Liver (tissue), 9 donors: ENCODE measurements around the gene TTLL12. TPM values are rescaled to one million over a fixed set of nuclear protein-coding genes. Genes with fewer than 3 reads are reported as not detected.

ENCODE experiments used
- DNase-seq: peaks from one replicate; pipeline ENCODE4 v3.0.0-alpha.2; 2017; ENCODE audit warnings: low spot score
- H3K27ac ChIP-seq, 2 donors: one replicate each; pipeline ENCODE4 v1.7.0; 2013; ENCODE audit warnings: inconsistent platforms in 2 of 2, low read length in 2 of 2, control low read depth in 1 of 2, low read depth in 1 of 2, mild to moderate bottlenecking in 1 of 2
- H3K27me3 ChIP-seq, 4 donors: one replicate each; pipeline versions ENCODE4 v1.6.1 to v1.7.0; 2013; ENCODE audit warnings: low read length in 3 of 4, inconsistent platforms in 1 of 4, mild to moderate bottlenecking in 1 of 4, moderate library complexity in 1 of 4; ENCODE audit not compliant: control insufficient read depth in 4 of 4, insufficient read depth in 4 of 4
- H3K36me3 ChIP-seq, 4 donors: one replicate each; pipeline versions ENCODE4 v1.6.1 to v1.7.0; 2013; ENCODE audit warnings: low read length in 3 of 4, mild to moderate bottlenecking in 3 of 4, low read depth in 1 of 4, moderate library complexity in 1 of 4; ENCODE audit not compliant: control insufficient read depth in 4 of 4, insufficient read depth in 3 of 4
- H3K4me1 ChIP-seq, 4 donors: one replicate each; pipeline versions ENCODE4 v1.6.1 to v1.7.0; 2013; ENCODE audit warnings: low read length in 3 of 4, mild to moderate bottlenecking in 3 of 4, moderate library complexity in 1 of 4; ENCODE audit not compliant: control insufficient read depth in 4 of 4, insufficient read depth in 4 of 4
- H3K4me3 ChIP-seq, 3 donors: one replicate each; pipeline versions ENCODE4 v1.6.1 to v1.7.0; 2013; ENCODE audit warnings: low read length in 3 of 3, control low read depth in 1 of 3, low read depth in 1 of 3, mild to moderate bottlenecking in 1 of 3
- H3K9ac ChIP-seq, 2 donors: one replicate each; pipeline ENCODE4 v1.7.0; 2013; ENCODE audit warnings: low read length in 2 of 2, mild to moderate bottlenecking in 2 of 2, moderate library complexity in 2 of 2, control low read depth in 1 of 2, low read depth in 1 of 2
- H3K9me3 ChIP-seq, 4 donors: one replicate each; pipeline versions ENCODE4 v1.6.1 to v1.7.0; 2013; ENCODE audit warnings: low read length in 3 of 4; ENCODE audit not compliant: control insufficient read depth in 4 of 4
- CTCF ChIP-seq: fragments of 150-350 bp; IDR thresholded peaks from 2 replicates; pipeline ENCODE4 v1.5.1; 2017; ENCODE audit warnings: improper control_type of control experiment, low read depth, low read length; ENCODE audit not compliant: missing input control
- EGR1 ChIP-seq, 2 donors: IDR thresholded peaks; 2 replicates each; pipeline ENCODE4 v1.6.1; 2016 to 2018; ENCODE audit warnings: antibody characterized with exemption in 2 of 2, low read depth in 2 of 2
- FOXA1 ChIP-seq: IDR thresholded peaks from 2 replicates; pipeline ENCODE4 v1.6.1; 2016; ENCODE audit warnings: antibody characterized with exemption
- FOXA2 ChIP-seq: IDR thresholded peaks from 2 replicates; pipeline ENCODE4 v1.6.1; 2016; ENCODE audit warnings: antibody characterized with exemption
- GABPA ChIP-seq, 2 donors: IDR thresholded peaks in 1 of 2; conservative IDR thresholded peaks in 1 of 2; 2 replicates each; pipeline ENCODE4 v1.6.1; 2016; ENCODE audit warnings: antibody characterized with exemption in 2 of 2, mild to moderate bottlenecking in 1 of 2, moderate library complexity in 1 of 2
- HNF4A ChIP-seq, 2 donors: conservative IDR thresholded peaks; 2 replicates each; pipeline ENCODE4 v1.6.1; 2016; ENCODE audit warnings: antibody characterized with exemption in 2 of 2, mild to moderate bottlenecking in 2 of 2
- HNF4G ChIP-seq: IDR thresholded peaks from 2 replicates; pipeline ENCODE4 v1.6.1; 2016; ENCODE audit warnings: antibody characterized with exemption
- JUND ChIP-seq, 2 donors: IDR thresholded peaks; 2 replicates each; pipeline ENCODE4 v1.6.1; 2016; ENCODE audit warnings: antibody characterized with exemption in 2 of 2
- MAX ChIP-seq: IDR thresholded peaks from 2 replicates; pipeline ENCODE4 v1.6.1; 2016; ENCODE audit warnings: antibody characterized with exemption
- NR2F2 ChIP-seq: IDR thresholded peaks from 2 replicates; pipeline ENCODE4 v1.6.1; 2016; ENCODE audit warnings: antibody characterized with exemption
- RAD21 ChIP-seq, 2 donors: IDR thresholded peaks; 2 replicates each; pipeline ENCODE4 v1.6.1; 2016; ENCODE audit warnings: antibody characterized with exemption in 2 of 2, mild to moderate bottlenecking in 2 of 2
- RXRA ChIP-seq, 2 donors: IDR thresholded peaks; 2 replicates each; pipeline ENCODE4 v1.6.1; 2017 to 2018; ENCODE audit warnings: antibody characterized with exemption in 2 of 2, mild to moderate bottlenecking in 1 of 2
- SP1 ChIP-seq: IDR thresholded peaks from 2 replicates; pipeline ENCODE4 v1.6.1; 2018; ENCODE audit warnings: antibody characterized with exemption, mild to moderate bottlenecking
- TAF1 ChIP-seq: conservative IDR thresholded peaks from 2 replicates; pipeline ENCODE4 v1.6.1; 2016; ENCODE audit warnings: antibody characterized with exemption, mild to moderate bottlenecking
- YY1 ChIP-seq: IDR thresholded peaks from 2 replicates; pipeline ENCODE4 v1.6.1; 2016; ENCODE audit warnings: antibody characterized with exemption, mild to moderate bottlenecking
- WGBS: extraction: QIAGEN DNeasy Blood & Tissue Kit; methylation state at CpG from one replicate; pipeline ENCODE4 v1.1.7; 2013; 5-methylcytosine and 5-hydroxymethylcytosine counted together
- polyA plus RNA-seq, 2 donors: library from polyadenylated mRNA; stranded (reverse) in 1 of 2; unstranded in 1 of 2; fragments of 200-250 nt in 1 of 2; fragments of >200 nt in 1 of 2; fragmentation: Nextera tagmentation in 1 of 2; extraction: Ambion mirVana in 1 of 2; gene quantifications; one replicate each; pipeline versions ENCODE4 v1.2.1 to v1.2.3, GENCODE V29; 2013 to 2015
- total RNA-seq, 2 donors: library from RNA; depleted of rRNA; stranded (reverse); fragments of >200 nt; gene quantifications; one replicate each; pipeline ENCODE4 v1.2.3, GENCODE V29; 2014
- TF ChIP-seq, protein P1 (sequence below): IDR thresholded peaks from 2 replicates; pipeline ENCODE4 v1.6.1; 2016; ENCODE audit warnings: antibody characterized with exemption, mild to moderate bottlenecking
- TF ChIP-seq, protein P2 (sequence below): IDR thresholded peaks from 2 replicates; pipeline ENCODE4 v1.6.1; 2016; ENCODE audit warnings: antibody characterized with exemption
- TF ChIP-seq, protein P3 (sequence below): IDR thresholded peaks from 2 replicates; pipeline ENCODE4 v1.6.1; 2016; ENCODE audit warnings: antibody characterized with exemption
- donor health status: healthy.
- donor health status: healthy.
- donor health status: healthy.
- donor health status: healthy.
- donor health status: healthy.

Gene TTLL12
- total and polyA plus RNA-seq, 4 donors: 13.7 to 43.9 (median 20.5) TPM

DNA sequence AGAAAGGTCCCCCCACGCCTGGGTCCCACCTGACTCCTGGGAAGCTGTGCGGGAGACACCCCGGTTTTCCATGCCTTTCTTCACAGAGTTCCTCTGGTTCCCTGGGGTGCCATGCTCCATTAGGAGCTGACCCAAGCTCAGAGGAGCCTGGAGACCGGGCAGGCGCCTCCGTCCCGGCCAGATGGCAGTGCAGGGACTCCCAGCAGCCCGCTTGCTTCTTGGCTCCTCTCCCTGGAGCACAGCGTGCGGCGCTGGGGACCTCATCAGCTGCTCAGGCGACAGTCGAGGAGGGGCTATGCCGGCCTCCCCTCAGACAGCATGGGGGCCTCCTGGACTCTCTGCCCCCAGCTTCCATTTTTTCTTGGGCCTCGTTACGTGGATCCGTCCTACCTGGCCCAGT is 13.1 kb upstream of the TTLL12 start:
- no peaks in the 10 kb centered on the region for H3K4me1 ChIP-seq
- DNase-seq: no peak
- 92% methylated on average over 17 of the region's 17 CpGs for WGBS
- TF ChIP-seq TAF1: no peak
- TF ChIP-seq JUND (IDR thresholded peaks at IDR 0.05): no peak
- TF ChIP-seq RAD21 (IDR thresholded peaks at IDR 0.05): no peak
- TF ChIP-seq SP1: no peak
- TF ChIP-seq CTCF: no peak
- TF ChIP-seq, protein P1, sequence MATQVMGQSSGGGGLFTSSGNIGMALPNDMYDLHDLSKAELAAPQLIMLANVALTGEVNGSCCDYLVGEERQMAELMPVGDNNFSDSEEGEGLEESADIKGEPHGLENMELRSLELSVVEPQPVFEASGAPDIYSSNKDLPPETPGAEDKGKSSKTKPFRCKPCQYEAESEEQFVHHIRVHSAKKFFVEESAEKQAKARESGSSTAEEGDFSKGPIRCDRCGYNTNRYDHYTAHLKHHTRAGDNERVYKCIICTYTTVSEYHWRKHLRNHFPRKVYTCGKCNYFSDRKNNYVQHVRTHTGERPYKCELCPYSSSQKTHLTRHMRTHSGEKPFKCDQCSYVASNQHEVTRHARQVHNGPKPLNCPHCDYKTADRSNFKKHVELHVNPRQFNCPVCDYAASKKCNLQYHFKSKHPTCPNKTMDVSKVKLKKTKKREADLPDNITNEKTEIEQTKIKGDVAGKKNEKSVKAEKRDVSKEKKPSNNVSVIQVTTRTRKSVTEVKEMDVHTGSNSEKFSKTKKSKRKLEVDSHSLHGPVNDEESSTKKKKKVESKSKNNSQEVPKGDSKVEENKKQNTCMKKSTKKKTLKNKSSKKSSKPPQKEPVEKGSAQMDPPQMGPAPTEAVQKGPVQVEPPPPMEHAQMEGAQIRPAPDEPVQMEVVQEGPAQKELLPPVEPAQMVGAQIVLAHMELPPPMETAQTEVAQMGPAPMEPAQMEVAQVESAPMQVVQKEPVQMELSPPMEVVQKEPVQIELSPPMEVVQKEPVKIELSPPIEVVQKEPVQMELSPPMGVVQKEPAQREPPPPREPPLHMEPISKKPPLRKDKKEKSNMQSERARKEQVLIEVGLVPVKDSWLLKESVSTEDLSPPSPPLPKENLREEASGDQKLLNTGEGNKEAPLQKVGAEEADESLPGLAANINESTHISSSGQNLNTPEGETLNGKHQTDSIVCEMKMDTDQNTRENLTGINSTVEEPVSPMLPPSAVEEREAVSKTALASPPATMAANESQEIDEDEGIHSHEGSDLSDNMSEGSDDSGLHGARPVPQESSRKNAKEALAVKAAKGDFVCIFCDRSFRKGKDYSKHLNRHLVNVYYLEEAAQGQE: no peak
- no peak for TF ChIP-seq YY1
- no peak for TF ChIP-seq GABPA (IDR thresholded peaks at IDR 0.05 in 1 of 2, conservative IDR thresholded peaks at IDR 0.05 in 1 of 2)
- no peak overlapping the region for H3K9ac ChIP-seq
- H3K27me3 ChIP-seq: peaks cover 0 to 2% (median 0%) of the 10 kb centered on the region in 4 donors
- no peaks in the 10 kb centered on the region for H3K36me3 ChIP-seq
- no peak overlapping the region for H3K27ac ChIP-seq
- H3K9me3 ChIP-seq: no peaks in the 10 kb centered on the region
- no peak overlapping the region for H3K4me3 ChIP-seq

DNA sequence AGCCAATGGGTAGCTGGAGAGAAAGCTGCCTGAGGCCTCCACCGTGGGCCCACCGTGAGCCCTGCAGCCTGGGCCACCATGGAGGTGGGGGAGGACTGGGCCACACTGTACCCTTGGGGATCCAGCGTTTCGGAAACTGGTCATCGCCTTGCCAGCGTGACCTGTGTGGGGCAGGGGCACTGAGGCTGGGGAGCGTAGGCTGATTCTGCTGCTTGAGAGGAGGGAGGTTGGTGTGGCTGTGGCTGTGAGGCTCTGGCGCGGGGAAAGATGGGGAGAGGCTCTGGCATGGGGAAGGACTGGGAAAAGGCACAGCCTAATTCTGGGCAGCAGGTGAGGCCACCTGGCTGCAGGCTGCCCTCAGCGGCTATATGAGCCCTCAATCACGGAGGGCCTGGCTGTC is 12.6 kb upstream of the TTLL12 start:
- H3K9me3 ChIP-seq: no peaks in the 10 kb centered on the region
- WGBS: 92% methylated on average over 11 of the region's 11 CpGs

More for the DNA sequence above, 12.6 kb upstream of the TTLL12 start:
- no peaks in the 10 kb centered on the region for H3K4me1 ChIP-seq
- H3K27ac ChIP-seq: no peak overlapping the region
- TF ChIP-seq MAX (no peak), JUND (IDR thresholded peaks at IDR 0.05) (no peak), GABPA (IDR thresholded peaks at IDR 0.05 in 1 of 2, conservative IDR thresholded peaks at IDR 0.05 in 1 of 2) (no peak), RXRA (IDR thresholded peaks at IDR 0.05) (no peak), EGR1 (IDR thresholded peaks at IDR 0.05; ENCODE audit: low read depth in 2 of 2) (no peak), SP1 (no peak), TAF1 (no peak), HNF4A (conservative IDR thresholded peaks at IDR 0.05) (no peak), FOXA2 (no peak), YY1 (no peak), RAD21 (IDR thresholded peaks at IDR 0.05) (no peak), FOXA1 (no peak), HNF4G (no peak), NR2F2 (no peak), CTCF (no peak)
- TF ChIP-seq, protein P1: no peak
- TF ChIP-seq, protein P2, sequence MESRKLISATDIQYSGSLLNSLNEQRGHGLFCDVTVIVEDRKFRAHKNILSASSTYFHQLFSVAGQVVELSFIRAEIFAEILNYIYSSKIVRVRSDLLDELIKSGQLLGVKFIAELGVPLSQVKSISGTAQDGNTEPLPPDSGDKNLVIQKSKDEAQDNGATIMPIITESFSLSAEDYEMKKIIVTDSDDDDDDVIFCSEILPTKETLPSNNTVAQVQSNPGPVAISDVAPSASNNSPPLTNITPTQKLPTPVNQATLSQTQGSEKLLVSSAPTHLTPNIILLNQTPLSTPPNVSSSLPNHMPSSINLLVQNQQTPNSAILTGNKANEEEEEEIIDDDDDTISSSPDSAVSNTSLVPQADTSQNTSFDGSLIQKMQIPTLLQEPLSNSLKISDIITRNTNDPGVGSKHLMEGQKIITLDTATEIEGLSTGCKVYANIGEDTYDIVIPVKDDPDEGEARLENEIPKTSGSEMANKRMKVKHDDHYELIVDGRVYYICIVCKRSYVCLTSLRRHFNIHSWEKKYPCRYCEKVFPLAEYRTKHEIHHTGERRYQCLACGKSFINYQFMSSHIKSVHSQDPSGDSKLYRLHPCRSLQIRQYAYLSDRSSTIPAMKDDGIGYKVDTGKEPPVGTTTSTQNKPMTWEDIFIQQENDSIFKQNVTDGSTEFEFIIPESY: no peak
- TF ChIP-seq, protein P3, sequence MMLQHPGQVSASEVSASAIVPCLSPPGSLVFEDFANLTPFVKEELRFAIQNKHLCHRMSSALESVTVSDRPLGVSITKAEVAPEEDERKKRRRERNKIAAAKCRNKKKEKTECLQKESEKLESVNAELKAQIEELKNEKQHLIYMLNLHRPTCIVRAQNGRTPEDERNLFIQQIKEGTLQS: no peak
- no peak for DNase-seq
- H3K36me3 ChIP-seq: no peaks in the 10 kb centered on the region
- no peak overlapping the region for H3K4me3 ChIP-seq
- peaks cover 0 to 2% (median 0%) of the 10 kb centered on the region in 4 donors for H3K27me3 ChIP-seq
- no peak overlapping the region for H3K9ac ChIP-seq
